AG20443 (cell line): ENCODE measurements around the gene NUDT14.

Source experiments
- DNase-seq: peaks from one replicate; pipeline ENCODE4 v3.0.0; 2012; ENCODE audit warnings: low spot score, mixed read lengths

NUDT14 gene

DNA sequence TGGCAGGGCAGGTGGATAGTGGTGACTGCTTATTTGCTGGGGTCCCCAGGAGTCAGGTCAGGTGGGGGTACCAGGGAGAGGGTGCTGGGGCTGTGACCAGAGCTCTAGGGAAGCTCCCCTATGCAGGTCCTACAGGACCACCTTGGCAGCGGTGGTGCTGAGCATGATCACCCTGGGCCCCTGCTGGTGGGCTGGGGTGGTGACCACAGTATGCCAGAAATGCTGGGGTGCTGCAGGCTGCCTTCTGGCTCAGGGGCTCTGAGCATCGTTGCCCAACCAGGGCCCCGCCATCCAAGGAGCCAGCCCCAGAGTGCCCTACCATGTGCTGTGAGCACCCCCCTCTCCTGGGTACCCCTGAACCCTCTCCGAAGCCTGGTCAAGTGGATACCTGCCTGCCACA lies 17.5 kb upstream of the NUDT14 start:
- no peak for DNase-seq

- peak; percentile 90 for DNase-seq
These were observed 16.1 kb upstream of the NUDT14 start for GRCh38 chr14:105197211-105197641.

- DNase-seq: no peak
These were observed 15.3 kb upstream of the NUDT14 start for GRCh38 chr14:105196265-105196960.

DNA sequence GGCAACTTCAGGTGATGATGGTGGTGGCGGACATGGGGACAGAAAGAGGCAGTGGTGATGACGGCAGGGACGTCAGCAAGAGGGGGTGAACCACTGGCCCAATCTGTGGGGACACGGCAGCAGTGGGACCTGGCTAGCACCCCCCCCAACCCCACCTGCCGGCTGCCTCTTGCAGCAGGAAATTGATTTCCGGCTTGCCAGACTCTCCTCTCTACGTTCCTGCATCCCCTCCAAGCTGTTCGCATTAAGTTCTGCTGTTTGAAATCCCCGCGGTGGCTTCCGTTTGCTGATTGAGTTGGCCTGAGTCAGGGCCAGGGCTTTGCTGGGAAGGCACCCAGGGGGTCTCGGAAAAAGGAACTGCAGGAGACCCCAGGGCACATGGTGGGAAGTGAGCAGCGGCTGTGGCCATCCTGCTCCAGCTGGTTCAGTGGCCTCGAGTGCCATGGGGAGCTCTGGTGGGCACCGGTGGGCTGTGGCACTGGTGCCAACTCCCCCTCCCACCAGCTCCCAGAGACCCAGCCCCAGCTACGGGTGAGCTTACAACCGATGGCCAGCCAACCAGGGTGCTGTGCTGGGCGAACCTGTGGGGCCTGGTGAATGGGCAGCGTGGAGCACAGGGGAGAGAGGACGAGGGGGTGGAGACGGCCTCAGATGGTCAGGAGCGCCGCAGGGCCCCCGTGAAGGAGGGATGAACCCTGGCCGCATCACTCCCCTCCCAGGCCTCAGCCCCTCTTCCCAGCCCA lies 14.6 kb upstream of the NUDT14 start:
- DNase-seq: no peak

GRCh38 chr14:105195051-105195450 lies 13.9 kb upstream of the NUDT14 start:
- no peak for DNase-seq

DNA sequence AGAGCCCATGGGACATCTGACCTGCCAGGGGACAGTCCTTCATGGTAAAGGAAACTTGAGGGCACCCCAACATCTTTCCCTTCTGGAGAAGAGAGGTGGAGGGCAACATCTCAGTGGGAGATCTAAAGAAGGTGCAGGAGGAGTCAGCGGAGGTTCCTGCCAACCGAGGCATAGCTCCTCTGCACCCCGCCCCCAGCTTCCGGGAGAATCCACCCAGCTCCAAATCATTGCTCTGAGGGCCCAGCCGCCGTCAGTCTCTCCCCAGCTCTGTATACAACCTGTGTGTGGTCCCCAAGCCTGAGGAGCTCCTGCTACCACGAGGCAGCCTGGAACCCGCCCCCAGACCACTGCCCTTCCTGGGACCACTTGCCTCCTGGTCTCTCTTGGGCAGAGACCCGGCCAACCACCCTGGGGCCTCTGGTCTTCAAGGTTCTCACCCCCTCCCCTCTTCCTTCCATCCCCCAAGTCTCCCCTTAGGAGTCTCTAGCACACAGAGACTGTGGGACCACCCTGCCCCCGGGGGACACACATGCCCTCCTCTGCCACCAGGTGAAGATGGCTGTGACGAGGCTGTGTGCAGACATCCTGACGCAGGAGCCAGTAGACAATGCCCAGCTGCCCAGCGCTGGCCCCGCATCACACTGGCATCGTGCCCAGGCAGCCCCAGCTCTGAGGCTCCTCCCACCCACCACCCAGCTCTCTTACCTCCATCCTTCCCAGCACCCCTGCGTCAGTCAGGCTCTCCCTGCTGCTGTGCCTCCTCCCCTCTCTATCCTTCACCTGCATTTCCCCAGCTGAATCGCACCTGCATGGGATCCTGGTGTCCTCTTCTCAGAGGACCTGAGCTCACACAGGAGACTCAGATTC lies 13.0 kb upstream of the NUDT14 start:
- DNase-seq: no peak

- peak; percentile 52 for DNase-seq
These were observed 12.0 kb upstream of the NUDT14 start for GRCh38 chr14:105192866-105193731.

DNA sequence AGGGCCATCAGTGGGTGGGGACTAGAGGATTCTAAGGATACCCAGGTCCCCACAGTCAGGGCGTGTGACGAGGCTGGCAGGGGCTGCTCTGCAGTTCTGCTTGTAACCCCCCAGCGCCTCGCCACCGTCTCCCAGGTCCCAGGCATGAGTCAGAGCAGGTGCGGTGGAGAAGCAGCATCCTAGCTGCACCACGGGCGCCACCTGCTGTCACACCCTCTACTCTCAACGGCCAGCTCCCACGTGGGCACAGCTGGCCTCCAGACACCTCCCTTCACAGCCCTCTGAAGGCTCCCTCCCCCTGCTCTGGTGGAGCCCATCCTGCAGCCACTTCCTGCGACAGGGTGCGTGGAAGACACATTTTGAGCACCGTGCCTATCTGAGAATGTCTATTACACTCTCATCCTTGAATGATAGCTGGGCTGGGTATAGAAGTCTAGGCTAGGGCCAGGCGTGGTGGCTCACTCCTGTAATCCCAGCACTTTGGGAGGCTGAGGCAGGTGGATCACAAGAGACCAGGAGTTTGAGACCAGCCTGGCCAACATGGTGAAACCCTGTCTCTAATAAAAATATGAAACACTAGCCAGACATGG lies 6.9 kb upstream of the NUDT14 start:
- no peak for DNase-seq

DNA sequence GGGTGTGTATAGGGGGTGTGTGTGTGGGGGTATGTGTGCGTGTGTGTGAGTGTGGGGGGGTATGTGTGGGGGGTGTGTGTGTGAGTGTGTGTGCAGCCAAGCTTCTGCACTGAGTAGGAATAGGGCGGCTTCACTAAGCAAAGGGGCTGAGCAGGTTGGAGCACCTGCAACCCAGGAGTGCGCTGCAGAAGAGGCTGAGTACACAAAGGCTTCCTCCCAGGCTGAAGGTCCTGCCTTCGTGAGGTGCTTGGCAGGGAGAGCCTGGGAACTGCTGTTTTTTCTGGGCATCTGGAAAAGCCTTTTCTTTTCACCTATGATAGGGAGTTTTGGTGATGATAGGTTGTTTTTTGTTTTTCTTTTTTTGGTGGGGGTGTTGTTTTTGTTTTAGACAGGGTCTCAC lies 6.0 kb upstream of the NUDT14 start:
- no peak for DNase-seq

DNA sequence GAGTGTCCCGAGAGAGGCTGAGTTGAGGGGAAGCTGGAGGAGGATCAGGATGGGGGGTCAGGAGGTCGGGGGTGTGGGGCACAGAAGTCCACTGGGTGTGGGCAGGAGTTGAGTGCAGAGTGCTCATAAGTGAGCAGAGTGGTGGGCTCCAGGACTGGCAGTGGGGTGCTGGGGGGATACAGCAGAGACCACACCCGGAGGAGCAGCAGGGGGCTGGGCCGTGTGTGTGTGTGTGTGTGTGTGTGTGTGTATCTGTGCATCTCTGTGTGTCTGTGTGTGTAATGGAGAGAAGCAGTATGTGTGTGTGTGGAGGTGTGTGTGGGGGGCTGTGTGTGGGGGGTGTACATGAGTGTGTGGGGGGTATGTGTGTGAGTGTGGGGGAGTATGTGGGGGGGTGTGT lies 4.9 kb upstream of the NUDT14 start:
- no peak for DNase-seq

DNA sequence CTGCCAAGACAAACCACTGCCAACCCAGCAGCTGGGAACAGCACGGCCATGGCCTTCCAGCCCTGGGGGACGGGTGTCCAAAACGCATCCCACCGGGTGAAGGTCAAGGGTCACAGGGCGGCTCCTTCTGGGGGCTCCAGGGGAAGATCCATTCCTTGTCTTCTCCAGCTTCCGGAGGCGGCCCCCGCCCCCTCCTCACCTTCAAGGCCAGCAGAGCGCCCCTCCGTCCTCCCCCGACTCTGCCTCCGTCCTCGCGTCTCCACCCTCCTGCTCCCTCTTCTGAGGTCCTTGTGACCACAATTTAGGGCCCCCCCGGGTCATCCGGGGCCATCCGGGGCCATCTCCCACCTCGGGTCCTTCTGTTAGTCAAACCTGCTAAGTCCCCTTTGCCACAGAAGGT lies 3.9 kb upstream of the NUDT14 start:
- no peak for DNase-seq

DNA sequence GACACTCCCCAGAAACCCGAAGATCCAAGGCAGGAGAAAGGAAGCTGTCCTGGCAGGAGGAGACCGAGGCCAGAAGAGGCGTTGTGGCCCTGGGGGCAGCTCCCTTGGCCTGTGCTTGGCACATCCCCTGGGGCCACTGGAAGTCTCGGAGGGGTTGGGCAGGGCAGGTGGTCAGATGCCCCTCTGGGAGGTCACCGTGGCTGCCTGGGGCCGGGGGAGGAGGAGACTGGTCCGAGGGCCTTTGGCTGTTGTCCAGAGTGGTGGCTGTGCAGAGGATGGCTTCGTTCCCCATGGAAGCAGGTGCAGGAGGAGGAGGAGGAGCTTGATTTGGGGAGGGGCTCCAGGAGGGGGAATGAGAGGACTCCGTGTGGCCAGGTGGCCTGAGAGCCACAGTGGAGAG lies 3.3 kb upstream of the NUDT14 start:
- no peak for DNase-seq

DNA sequence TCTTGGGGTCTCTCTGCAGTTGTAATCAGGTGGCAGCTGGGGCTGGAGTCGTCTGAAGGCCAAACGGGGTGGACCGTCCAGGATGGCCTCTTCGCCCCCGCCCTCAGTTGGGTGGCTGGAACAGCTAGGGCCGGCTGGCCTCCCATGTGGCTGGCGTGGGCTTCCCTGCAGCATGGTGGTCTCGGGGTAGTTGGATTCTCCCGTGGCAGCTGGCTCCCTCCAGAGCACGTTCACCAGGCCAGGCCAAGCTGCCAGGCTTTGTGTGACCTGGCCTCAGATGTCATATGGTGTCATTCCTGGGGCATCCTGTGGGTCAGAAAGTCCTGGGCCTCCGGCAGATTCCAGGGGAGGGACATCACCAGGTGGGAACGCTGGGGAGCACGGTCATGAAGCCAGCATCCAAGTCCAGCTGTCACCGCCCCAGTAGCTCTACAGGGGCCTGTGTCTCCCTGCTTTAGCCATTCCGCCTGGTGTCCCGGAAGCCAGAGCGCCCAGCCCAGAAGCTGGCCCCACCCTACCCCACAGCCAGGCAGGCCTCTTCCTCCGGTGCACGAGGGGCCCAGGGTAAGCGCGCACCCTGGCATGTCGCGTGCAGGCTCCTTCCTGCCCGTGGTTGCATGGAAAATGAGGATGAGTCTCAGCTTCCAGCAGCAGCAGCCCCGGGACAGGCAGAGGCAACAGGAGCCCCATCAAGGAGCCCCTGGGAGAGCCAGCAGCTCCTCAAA lies 1.3 kb upstream of the NUDT14 start:
- DNase-seq: no peak

GRCh38 chr14:105181549-105182295 lies 610 bp upstream of the NUDT14 start:
- no peak for DNase-seq

GRCh38 chr14:105179191-105179590 lies 1.9 kb downstream of the NUDT14 start:
- DNase-seq: no peak

DNA sequence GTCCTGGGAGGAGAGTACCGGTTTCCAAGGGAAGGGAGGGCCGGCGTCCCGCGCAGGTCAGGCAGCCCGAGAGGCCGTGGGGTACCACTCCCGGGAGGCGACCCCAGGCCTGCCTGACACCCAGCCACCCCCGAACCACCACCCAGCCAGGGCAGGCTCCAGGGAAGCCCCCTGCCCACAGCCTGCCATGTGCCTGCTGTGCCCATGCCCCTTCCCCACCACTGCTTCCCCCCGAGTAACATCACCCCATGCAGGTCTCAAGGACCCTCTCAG lies 2.3 kb downstream of the NUDT14 start:
- DNase-seq: no peak

DNA sequence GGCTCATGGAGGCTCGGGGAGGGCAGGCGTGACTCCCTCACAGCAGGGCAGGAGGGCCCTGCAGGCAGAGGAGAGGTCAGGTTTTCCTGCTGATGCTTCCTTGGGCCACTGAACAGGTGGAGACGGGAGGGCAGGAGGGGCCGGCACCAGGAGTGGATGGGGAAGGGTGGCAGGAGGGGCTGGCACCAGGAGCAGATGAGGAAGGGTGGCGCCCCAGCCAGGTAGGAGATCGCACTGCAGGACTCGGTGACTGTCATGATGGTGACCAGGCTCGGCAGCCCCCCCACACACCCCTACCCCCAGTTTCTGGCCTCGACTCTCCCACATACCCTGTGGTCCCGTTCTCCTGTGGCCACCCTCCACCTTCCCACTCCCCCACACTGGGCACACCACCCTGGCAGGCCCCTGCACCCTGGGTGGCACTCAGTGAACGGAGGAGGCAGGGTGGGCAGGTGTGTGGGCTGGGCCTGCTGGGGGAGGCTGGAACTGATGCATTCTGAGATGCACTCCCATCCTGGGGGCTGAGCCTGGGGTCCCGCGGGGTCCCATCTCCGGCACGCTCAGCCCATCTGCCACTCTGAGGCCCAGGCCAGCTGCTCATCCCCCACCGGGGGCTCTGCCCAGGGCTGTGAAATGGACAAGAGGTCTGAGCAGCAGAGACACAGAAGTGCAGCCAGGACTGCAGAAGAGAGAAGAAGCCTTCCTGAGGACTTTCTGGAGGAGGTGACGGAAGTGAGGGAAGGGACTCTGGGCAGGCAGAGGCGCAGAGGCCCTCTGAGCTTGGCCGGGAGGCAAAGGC lies 2.8 kb downstream of the NUDT14 start:
- no peak for DNase-seq

DNA sequence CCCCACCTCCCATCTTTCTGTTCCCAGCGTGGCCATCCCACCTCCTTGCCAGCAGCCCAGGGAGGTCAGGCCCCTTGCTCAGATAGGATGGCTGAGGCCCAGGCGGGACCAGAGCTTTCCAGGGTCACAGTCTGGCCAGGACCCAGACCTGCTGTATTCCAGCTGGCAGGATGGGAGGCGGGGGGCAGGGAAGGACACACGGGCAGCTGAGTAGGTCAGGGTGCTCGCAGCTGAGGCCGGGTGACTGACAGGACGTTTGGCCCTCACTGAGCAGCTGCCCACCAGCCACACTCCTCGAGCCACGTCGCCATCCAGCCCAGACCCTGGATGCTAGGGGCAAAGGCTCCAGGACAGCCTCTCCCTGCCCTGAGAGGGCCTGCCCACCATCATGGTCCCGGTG lies 4.0 kb downstream of the NUDT14 start:
- no peak for DNase-seq

DNA sequence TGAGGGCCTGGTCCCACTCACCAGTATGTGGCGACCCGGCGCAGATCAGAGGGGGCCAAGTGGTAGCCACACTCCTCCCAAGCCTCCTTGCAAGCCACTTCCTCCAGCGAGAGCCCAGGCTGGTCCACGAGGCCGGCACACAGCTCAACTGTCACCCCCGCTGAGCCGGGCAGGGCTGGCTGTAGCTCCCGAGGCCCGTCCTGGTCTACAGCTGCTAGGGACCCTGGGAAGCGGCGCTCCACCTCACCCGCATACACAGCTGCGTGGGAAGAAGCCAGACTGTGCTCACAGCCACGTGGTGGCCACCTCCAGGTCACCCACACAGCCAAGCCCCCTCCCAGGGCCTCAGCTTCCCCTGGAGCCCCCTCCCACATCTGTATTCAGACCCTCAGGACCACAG lies 4.6 kb downstream of the NUDT14 start:
- DNase-seq: no peak
